HL-60 (cell line): ENCODE results near the gene TXNL4B.

Source experiments
- SPI1 ChIP-seq: IDR thresholded peaks from 2 replicates; pipeline ENCODE4 v1.6.1; 2012; ENCODE audit warnings: low read depth, mild to moderate bottlenecking, borderline replicate concordance
- TF ChIP-seq, protein P1 (sequence below): IDR thresholded peaks from one replicate; pipeline ENCODE4 v1.5.1; 2011; ENCODE audit warnings: low read length, control low read depth, inconsistent platforms; ENCODE audit not compliant: insufficient read depth

DNA sequence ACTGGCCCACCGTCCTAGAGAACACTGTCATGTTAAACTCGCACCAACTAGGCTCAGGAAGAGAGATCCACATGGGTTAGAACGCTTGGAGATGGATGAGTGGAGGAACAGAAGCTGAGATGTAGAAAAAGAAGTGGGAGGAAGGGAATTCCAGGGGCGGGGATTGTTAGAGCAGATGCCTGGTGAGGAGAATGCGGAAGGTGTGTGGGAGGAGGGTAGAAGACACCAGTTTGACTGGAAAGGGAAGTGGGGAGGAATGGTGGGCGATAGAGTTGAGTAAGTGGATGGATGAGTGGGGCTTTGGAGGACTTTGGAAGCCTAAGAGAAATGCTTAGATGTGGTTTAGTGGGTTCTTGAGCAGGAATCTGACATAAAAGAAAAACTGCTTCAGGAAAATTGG, 37.6 kb upstream of the TXNL4B start:
- TF ChIP-seq, protein P1, sequence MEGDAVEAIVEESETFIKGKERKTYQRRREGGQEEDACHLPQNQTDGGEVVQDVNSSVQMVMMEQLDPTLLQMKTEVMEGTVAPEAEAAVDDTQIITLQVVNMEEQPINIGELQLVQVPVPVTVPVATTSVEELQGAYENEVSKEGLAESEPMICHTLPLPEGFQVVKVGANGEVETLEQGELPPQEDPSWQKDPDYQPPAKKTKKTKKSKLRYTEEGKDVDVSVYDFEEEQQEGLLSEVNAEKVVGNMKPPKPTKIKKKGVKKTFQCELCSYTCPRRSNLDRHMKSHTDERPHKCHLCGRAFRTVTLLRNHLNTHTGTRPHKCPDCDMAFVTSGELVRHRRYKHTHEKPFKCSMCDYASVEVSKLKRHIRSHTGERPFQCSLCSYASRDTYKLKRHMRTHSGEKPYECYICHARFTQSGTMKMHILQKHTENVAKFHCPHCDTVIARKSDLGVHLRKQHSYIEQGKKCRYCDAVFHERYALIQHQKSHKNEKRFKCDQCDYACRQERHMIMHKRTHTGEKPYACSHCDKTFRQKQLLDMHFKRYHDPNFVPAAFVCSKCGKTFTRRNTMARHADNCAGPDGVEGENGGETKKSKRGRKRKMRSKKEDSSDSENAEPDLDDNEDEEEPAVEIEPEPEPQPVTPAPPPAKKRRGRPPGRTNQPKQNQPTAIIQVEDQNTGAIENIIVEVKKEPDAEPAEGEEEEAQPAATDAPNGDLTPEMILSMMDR: no peak
- TF ChIP-seq SPI1: no peak
